HG03095 (cell line): ENCODE data around the gene SGTA.

ENCODE experiments used
- ATAC-seq: cut with Tn5 transposase; IDR thresholded peaks from one replicate; pipeline ENCODE4 v1.9.1; 2021; ENCODE audit warnings: moderate library complexity; ENCODE audit not compliant: unreplicated experiment

The SGTA gene

GRCh38 chr19:2755811-2756210, 27.3 kb downstream of the SGTA start:
- no peak for ATAC-seq

DNA sequence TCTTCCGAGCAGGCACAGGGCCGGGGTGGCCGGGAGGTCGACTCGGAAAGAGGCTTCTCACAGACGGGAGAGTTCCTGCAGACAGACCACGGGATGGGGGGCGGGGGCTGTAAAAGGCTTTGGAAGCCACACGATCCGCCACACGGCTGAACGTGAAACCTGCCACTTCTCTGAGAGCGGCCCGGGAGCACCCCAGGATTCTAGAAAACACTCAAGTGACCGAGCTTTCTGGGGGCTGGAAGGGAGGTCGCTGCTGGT, 27.7 kb downstream of the SGTA start:
- ATAC-seq = no peak

DNA sequence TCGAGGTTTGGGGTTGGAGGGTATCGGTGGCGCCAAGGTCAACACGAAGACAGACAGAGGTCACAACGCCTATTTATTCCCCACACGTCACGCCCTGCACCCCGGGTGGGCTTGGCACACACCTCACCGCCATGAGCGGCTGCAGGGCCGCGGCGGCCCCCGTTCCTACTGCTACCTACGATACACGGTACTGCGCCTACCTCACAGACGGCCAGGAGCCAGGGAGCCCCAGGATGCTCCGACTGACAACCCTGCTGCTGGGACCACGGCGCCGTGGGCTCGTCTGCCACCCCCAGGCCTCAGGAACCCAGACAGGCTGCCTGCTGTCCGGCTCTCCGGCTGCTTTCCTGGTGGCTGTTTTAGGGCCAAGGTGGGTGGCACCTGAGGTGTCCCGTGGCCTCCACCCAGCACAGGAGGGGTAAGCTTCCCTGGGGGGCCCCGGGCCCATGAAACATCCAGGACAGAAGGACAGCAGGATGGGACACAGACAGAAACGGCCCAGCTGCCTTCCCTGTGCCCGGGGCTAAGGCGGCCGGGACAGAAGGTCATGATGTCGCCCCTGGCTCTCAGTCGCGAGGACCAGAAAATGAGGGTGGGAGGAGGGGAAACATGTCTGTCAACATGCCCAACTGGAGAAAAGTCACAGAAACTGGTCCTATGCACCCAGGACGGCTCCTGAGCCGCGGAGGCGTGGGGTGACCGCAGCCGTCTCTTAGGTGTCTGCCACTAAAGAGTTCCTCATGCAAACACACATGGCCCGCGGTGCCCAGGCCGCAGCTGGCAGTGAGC, 28.2 kb downstream of the SGTA start:
- ATAC-seq = no peak

GRCh38 chr19:2751438-2751830, 31.6 kb downstream of the SGTA start:
- ATAC-seq = no peak

DNA sequence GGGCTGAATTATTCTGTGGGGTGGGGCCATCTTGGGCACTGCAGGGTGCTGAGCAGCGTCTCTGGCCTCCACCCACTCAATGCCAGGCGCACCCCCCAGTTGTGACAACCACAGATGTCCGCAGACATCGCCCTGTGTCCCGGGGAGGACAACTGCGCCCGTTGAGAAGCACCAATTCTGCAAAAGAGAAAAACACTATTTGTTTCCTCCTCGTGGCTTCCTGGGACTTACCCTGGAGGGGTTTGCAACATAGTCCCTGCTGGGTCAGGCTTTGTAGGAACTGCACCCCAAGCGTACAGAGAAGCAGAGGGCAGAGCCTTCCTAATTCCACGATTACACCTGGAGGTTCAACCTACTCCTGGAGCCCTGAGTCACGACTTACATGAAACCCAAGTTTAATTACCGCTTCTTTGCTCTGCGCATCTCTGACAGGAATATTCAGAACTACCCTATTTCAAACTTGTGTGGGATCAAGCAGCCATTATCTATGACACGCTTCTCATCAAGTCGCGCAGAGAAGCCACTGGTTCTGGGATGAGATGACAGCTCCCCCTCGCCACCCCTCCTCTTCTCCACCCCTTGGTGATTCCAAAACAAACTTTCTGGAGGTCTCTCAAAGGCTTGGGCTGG, 32.1 kb downstream of the SGTA start:
- ATAC-seq = no peak

DNA sequence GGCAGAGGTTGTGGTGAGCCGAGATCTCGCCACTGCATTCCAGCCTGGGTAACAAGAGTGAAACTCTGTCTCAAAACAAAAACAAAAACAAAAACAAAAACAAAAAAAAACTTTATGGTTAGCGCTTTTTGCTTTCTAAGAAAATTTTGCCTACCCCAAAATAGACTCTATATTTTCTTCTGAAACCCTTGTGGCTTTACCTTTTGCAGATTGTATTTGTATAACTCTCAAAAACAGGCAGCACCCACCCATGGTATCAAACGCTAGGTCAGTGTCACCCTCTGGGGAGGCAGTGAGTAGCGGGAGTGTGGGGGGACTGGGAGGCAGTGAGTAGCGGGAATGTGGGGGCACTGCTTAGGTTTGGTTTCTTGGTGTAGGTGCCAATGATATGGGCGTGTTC, 35.7 kb downstream of the SGTA start:
- no peak for ATAC-seq

- ATAC-seq = no peak
Observed at GRCh38 chr19:2744113-2744512, 39.0 kb downstream of the SGTA start.

DNA sequence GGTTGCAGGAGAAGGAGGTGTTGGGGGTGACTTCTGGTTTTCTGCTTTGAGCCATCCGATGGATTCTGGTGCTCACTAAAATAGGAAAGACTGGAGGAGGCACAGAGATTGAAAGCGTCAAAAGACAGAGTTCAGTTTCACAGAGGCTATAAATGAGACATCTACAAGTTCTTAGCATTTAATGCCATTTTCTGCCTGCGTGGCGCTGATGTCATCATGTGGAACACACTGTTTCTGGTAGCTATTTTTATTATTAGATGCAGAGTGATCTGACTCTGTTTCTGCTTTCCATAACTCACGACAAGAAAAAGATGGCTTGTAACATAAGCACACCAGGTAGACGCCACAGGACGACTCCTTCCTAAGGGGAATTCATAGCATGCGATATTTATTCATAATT, 40.0 kb downstream of the SGTA start:
- no peak for ATAC-seq

- no peak for ATAC-seq
Observed at GRCh38 chr19:2740314-2740656, 42.8 kb downstream of the SGTA start.

- ATAC-seq = peak; percentile 86
Observed at GRCh38 chr19:2739602-2740313, 43.3 kb downstream of the SGTA start, which contains the start of gene SLC39A3. TSS of gene SLC39A3 (minus strand) at chr19:2740017. CDS start at chr19:2737257, 2,760 bp downstream.

- no peak for ATAC-seq
Observed at GRCh38 chr19:2736550-2737190, 46.4 kb downstream of the SGTA start.

GRCh38 chr19:2735374-2735773, 47.7 kb downstream of the SGTA start:
- no peak for ATAC-seq

DNA sequence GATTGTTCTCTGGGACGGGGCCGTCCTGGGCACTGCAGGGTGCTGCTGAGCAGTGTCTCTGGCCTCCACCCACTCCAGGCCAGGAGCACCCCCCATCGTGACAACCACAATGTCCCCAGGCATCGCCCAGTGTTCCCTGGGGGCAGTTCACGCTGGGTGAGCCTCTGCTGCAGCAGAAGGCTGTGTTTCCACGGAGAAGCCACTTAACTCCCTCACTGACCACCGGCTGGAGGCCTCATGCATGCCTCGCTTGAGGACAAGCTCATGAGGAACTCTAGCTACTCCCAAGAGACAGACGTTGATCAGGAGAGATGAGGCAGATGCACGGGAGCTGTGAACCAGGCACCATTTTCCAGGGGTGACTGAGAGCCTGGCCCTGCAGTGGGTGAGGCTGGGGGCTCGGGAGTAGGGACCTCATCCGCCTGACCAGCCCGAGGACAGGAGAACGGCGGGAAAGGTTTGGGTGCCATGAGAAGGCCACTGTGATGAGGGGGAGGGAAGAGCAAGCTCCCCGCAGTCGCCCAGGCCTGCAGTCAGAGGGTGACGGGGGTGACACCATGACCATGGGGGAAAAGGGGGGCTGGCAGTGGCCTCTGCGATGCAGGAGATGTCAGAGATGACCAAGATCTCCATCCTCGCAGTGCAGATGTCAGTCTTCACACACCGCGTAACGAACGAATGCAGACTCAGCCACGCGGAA, 48.3 kb downstream of the SGTA start:
- no peak for ATAC-seq

DNA sequence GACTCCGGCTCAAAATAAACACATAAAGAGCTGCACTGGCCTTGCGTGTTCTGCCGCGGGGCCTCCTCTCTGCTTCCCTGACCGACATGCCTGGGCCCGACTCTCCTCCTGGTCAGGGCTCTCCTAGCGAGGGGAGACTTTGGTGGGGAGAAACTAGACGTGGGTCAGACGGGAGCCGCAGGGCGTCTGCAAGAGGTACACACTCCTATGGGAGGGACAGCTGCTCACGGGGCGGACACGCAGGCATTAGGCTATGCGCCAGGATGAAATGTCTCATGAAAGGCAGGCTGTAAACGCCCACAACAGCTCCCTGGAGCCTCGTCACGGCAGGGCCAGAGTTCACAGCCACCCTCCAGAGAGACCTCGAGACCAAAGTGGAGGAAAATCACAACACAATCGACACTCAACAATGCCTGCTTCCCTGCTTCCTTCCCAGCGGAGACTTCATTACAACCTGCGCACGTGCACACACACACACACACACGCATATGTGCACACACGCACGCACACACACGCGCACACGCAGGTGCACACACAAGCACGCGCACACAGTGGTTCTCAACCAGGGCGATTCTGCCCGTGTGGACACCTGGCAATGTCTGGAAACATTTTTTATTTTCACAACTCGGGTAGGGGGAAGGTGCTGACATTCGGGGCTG, 49.0 kb downstream of the SGTA start:
- no peak for ATAC-seq

DNA sequence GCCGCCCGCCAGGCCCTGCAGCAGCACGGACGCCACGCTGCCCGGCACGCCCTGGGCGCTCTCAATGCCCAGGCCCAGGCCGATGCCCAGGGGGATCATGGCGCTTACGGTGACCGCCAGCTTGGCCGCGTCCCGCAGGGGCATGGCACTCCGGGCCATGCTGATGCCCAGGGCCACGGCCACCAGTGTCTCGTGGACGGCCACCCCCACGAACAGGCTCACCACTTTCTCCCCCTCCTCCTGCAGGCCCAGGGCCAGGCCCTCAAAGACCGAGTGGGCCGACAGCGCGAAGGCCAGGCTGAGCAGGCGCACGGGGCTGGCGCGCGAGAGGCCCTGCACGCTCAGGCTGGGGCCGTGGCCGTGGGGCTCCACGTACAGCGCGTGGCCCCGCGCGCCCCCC, 50.2 kb downstream of the SGTA start:
- ATAC-seq = no peak

DNA sequence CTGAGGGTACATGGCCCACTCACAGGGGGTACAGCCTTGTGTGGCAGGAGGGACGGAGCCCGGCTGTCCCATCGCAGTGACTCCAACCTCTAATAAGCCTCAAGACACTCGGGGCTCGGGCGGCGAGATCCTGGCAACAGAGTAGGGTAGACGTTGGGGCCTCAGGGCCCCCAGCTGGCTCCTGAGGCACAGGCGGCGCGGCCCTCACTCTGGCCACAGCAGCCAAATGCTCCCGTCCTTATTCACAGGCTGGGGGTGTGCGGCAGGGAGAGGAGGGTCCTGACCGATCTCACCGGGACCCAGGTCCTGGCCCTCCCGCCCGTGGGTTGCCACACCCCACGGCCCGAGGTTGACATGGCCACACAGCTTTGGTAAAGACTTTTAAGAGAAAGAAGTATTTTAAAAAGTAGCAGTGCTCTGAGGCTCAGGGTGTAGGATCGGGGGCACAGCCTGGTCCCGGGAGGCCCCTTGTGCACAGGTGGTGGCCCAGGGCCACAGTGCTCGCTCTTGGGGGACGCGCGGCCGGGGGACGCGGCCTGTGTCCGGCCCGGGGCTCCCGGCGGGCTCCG, 50.8 kb downstream of the SGTA start:
- ATAC-seq = no peak

- no peak for ATAC-seq
Observed at GRCh38 chr19:2731181-2731995, 51.7 kb downstream of the SGTA start.

DNA sequence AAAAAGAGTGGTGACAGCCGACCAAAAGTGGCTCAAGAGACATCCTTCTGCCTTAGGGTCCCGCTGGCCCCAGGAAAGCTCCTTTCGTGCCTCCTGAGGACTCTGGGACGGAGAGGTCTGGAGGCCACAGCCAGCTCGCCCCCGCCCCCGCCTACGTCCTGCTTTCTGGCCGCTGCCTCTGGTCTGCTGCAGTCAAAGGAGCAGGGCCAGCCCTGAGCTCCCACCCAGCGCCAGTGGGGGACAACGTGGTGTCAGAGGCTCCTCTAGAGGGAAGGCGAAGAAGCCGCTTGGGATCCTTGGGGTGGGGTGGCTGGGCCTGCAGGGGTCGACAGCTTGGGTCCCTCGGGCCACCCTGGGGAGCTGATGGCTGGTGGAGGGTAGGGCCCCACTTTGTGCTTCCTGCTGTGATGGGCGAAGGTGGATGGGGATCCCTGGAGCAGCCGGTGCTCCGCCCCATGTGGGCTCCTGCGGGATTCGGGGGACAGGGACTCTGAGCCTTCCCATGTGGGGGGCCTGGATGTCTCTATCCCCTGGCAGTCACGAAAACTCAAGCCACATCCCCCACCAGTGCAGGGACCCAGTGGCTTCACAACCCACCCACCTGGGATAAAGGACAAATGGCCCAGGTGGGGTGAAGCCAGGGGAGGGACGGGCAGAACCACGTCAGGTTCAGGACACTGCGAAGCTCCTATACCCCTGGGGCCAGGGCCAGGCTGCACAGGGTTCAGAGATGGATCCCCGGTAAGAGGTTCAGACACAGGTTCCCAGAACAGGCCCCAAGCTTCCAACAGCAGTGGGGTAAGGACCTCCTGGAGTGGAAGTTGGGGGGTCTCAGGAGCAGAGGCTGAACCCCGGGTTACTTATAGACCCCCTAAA, 52.9 kb downstream of the SGTA start:
- no peak for ATAC-seq
